Measurements from ENCODE around the gene CDKN3.
"Not testable (repeated sequence)": the region's sequence is repeated elsewhere in the genome, so short reads cannot be mapped to it uniquely, and the experiment has no call there.

The CDKN3 gene

GRCh38 chr14:54451121-54451601, 54.4 kb downstream of the CDKN3 start:
- H3K36me3 Mint-ChIP-seq (ENCODE audit: low read depth) = no peaks in the 10 kb centered on the region
- H3K4me1 Mint-ChIP-seq (ENCODE audit: low read depth) = peaks cover 37% of the 10 kb centered on the region
- peaks cover 3% of the 10 kb centered on the region for H3K27me3 Mint-ChIP-seq
- no peak overlapping the region for H3K4me3 Mint-ChIP-seq
- peak overlapping the region; percentile 16 for H3K27ac Mint-ChIP-seq
- no peaks in the 10 kb centered on the region for H3K9me3 Mint-ChIP-seq

GRCh38 chr14:54451961-54452360, 55.2 kb downstream of the CDKN3 start:
- Mint-ChIP-seq H3K4me1 (ENCODE audit: low read depth) (peaks cover 31% of the 10 kb centered on the region), H3K27me3 (no peaks in the 10 kb centered on the region), H3K27ac (no peak overlapping the region), H3K9me3 (no peaks in the 10 kb centered on the region), H3K36me3 (ENCODE audit: low read depth) (no peaks in the 10 kb centered on the region), H3K4me3 (no peak overlapping the region)

DNA sequence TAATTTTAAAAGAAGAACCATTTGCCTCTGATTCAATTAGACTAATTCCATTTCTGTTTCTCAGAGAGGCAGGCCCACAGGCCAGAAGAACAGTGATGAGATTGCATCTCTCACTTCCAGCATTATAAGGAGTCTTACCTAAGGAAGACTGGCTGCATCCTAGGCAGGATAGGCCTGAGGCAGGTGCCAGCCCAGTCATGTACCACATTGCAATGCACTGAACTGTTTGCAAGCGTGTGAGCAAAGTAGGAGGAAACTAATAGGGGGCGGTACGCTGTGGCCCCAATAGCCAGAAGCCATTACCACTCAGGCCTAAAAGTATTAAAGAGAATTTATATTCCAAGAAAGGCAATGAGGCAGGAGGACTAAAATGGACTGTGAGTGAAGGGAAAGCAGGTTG, 56.4 kb downstream of the CDKN3 start:
- Mint-ChIP-seq H3K27ac (no peak overlapping the region), H3K9me3 (no peaks in the 10 kb centered on the region), H3K27me3 (no peaks in the 10 kb centered on the region), H3K4me1 (ENCODE audit: low read depth) (peaks cover 22% of the 10 kb centered on the region), H3K36me3 (ENCODE audit: low read depth) (no peaks in the 10 kb centered on the region), H3K4me3 (no peak overlapping the region)

DNA sequence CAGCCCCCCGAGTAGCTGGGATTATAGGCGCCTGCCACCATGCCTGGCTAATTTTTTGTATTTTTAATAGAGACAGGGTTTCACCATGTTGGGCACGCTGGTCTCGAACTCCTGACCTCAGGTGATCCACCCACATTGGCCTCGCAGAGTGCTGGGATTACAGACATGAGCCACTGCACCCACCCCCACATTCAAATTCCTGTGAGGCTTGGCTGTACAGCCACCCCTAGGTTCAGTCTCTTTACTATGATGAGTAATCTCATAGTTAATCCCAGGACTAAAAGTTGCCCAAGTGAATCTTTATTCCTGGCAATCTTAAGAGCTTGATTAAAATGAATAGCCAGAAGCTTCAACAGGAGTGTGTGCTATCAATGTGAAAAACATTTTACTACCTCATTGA, 57.2 kb downstream of the CDKN3 start:
- not testable (repeated sequence) for H3K36me3 Mint-ChIP-seq (ENCODE audit: low read depth); H3K9me3 Mint-ChIP-seq; H3K4me3 Mint-ChIP-seq; H3K27ac Mint-ChIP-seq; H3K27me3 Mint-ChIP-seq
- peaks cover 16% of the 10 kb centered on the region for H3K4me1 Mint-ChIP-seq (ENCODE audit: low read depth)

- H3K9me3 Mint-ChIP-seq = peaks cover 7% of the 10 kb centered on the region
- no peak overlapping the region for H3K4me3 Mint-ChIP-seq
Measured at GRCh38 chr14:54455363-54455762, 58.6 kb downstream of the CDKN3 start.

GRCh38 chr14:54456820-54457608, 60.2 kb downstream of the CDKN3 start:
- not testable (repeated sequence) for H3K4me1 Mint-ChIP-seq (ENCODE audit: low read depth); H3K27me3 Mint-ChIP-seq; H3K4me3 Mint-ChIP-seq; H3K36me3 Mint-ChIP-seq (ENCODE audit: low read depth); H3K9me3 Mint-ChIP-seq; H3K27ac Mint-ChIP-seq

More at GRCh38 chr14:54455363-54455762, 58.6 kb downstream of the CDKN3 start:
- no peaks in the 10 kb centered on the region for H3K36me3 Mint-ChIP-seq (ENCODE audit: low read depth)
- no peaks in the 10 kb centered on the region for H3K27me3 Mint-ChIP-seq
- peaks cover 7% of the 10 kb centered on the region for H3K4me1 Mint-ChIP-seq (ENCODE audit: low read depth)
- no peak overlapping the region for H3K27ac Mint-ChIP-seq

DNA sequence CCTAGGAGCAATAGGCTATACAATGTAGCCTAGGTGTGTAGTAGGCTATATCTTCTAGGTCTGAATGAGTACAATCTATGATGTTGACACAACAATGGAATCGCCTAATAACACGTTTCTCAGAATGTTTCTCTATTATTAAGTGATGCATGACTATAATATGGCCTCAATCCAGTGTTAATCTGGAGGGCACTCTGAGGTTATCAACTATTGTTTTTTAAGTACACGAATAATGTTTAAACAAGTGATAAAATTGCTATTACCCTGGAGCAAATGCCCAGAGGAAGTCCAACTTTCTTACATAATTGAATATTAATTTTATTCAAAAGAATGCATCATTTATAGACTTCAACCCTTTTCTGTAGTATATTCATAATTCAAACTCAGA, 60.8 kb downstream of the CDKN3 start:
- Mint-ChIP-seq H3K27me3 (no peaks in the 10 kb centered on the region), H3K36me3 (ENCODE audit: low read depth) (no peaks in the 10 kb centered on the region)

GRCh38 chr14:54458536-54458935, 61.7 kb downstream of the CDKN3 start:
- not testable (repeated sequence) for H3K4me3 Mint-ChIP-seq; H3K9me3 Mint-ChIP-seq; H3K27me3 Mint-ChIP-seq; H3K27ac Mint-ChIP-seq; H3K36me3 Mint-ChIP-seq (ENCODE audit: low read depth)
- peaks cover 15% of the 10 kb centered on the region for H3K4me1 Mint-ChIP-seq (ENCODE audit: low read depth)

More for the DNA sequence above, 60.8 kb downstream of the CDKN3 start:
- H3K4me1 Mint-ChIP-seq (ENCODE audit: low read depth) = peaks cover 11% of the 10 kb centered on the region
- no peak overlapping the region for H3K27ac Mint-ChIP-seq
- H3K9me3 Mint-ChIP-seq = peaks cover 7% of the 10 kb centered on the region
- no peak overlapping the region for H3K4me3 Mint-ChIP-seq

DNA sequence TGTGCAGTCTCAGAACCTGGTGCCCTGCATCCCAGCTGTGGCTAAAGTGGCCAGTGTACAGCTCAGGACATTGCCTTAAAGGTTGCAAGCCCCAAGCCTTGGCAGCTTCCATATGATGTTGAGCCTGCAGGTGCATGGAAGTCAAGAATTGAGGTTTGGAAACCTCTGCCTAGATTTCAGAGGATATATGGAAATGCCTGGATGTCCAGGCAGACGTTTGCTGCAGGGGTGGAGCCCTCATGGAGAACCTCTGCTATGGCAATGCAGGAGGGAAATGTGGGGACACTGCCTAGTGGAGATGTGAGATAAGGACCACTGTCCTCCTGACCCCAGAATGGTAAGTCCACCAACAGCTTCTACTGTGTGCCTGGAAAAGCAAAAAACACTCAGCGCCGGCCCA, 62.3 kb downstream of the CDKN3 start:
- Mint-ChIP-seq H3K4me3 (no peak overlapping the region), H3K27me3 (no peaks in the 10 kb centered on the region), H3K36me3 (ENCODE audit: low read depth) (no peaks in the 10 kb centered on the region), H3K4me1 (ENCODE audit: low read depth) (peaks cover 15% of the 10 kb centered on the region), H3K27ac (no peak overlapping the region), H3K9me3 (peaks cover 7% of the 10 kb centered on the region)

DNA sequence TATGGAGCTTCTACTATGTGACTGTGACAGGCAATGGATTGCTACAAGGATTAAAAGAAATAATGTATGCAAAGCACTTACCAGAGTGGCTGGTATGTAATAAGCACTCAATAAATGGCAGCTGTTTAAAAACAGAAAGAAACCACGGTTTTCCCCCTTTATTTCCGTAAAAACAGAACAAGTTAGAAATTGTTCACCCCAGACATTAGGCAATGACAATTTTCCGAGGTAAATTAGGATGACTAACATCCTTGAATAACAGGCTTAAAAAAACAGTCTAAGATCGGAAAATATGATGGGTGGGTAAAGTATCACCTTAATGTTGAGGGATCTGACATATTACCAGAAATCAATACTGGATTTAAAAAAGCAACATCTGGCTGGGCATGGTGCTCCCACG, 65.2 kb downstream of the CDKN3 start:
- H3K27me3 Mint-ChIP-seq = no peaks in the 10 kb centered on the region
- no peaks in the 10 kb centered on the region for H3K36me3 Mint-ChIP-seq (ENCODE audit: low read depth)
- H3K4me1 Mint-ChIP-seq (ENCODE audit: low read depth) = peaks cover 15% of the 10 kb centered on the region
- H3K4me3 Mint-ChIP-seq = no peak overlapping the region
- peak overlapping the region; percentile 59 for H3K27ac Mint-ChIP-seq
- peaks cover 7% of the 10 kb centered on the region for H3K9me3 Mint-ChIP-seq

GRCh38 chr14:54465654-54466053, 68.8 kb downstream of the CDKN3 start:
- peaks cover 13% of the 10 kb centered on the region for H3K36me3 Mint-ChIP-seq (ENCODE audit: low read depth)
- peaks cover 15% of the 10 kb centered on the region for H3K4me1 Mint-ChIP-seq (ENCODE audit: low read depth)
- H3K9me3 Mint-ChIP-seq = peaks cover 8% of the 10 kb centered on the region
- no peak overlapping the region for H3K27ac Mint-ChIP-seq
- no peak overlapping the region for H3K4me3 Mint-ChIP-seq
- no peaks in the 10 kb centered on the region for H3K27me3 Mint-ChIP-seq

DNA sequence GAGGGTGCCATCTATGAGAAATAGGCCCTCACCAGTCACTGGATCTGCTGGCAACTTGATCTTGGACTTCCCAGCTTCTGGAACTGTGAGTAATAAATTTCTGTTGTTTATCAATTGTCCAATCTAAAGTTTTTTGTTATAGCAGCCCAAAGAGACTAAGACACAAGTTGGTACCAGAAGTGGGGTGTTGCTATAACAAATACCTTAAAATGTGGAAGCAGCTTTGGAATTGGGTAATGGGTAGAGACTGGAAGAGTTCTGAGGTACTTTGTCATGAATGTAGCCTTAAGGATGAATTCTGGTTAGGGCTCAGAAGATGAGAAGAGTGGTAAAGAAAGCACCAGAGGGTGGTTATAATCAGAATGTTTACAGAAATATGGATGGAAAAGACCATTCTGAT, 70.5 kb downstream of the CDKN3 start:
- H3K4me1 Mint-ChIP-seq (ENCODE audit: low read depth) = peaks cover 6% of the 10 kb centered on the region
- H3K36me3 Mint-ChIP-seq (ENCODE audit: low read depth) = peaks cover 17% of the 10 kb centered on the region
- no peak overlapping the region for H3K4me3 Mint-ChIP-seq

More for the DNA sequence above, 70.5 kb downstream of the CDKN3 start:
- H3K27ac Mint-ChIP-seq = no peak overlapping the region
- no peaks in the 10 kb centered on the region for H3K27me3 Mint-ChIP-seq
- peaks cover 8% of the 10 kb centered on the region for H3K9me3 Mint-ChIP-seq
